Endothelial cell of umbilical vein (primary cell): ENCODE results near the gene FBXL4. TPM values are rescaled to one million over a fixed set of nuclear protein-coding genes. Genes with fewer than 3 reads are reported as not detected.

Experiments used
- BruUV-seq: library from RNA; stranded (reverse); fragments of 400-500 nt; replicated peaks from 2 replicates; lab custom pipeline; 2021; lab: Mats Ljungman, UMichigan
- CTCF ChIA-PET: fragments of 300-600, 350-600 bp; sonication (Branson Sonifier 250); formaldehyde crosslinking; loops from one replicate; lab custom pipeline; 2021; ENCODE audit warnings: antibody characterized with exemption, inconsistent platforms; lab: Charles Lee
- POLR2A ChIA-PET: fragments of 300-600, 350-600 bp; sonication (Branson Sonifier 250); formaldehyde crosslinking; loops from one replicate; lab custom pipeline; 2021; ENCODE audit warnings: antibody characterized with exemption, inconsistent platforms; lab: Charles Lee
- DNase-seq: peaks from one replicate; pipeline ENCODE4 v3.0.0-alpha.2; 2011; ENCODE audit warnings: low read depth, low spot score
- FAIRE-seq: peaks from 2 replicates; lab custom pipeline; 2011; peaks lifted over from hg19 to GRCh38; lab: Jason Lieb, UNC
- H2AFZ ChIP-seq: 2 replicates; pipeline ENCODE4 v1.6.0; 2012; ENCODE audit warnings: low read depth, low read length, control low read depth, inconsistent platforms
- H3K27ac ChIP-seq: 2 replicates; pipeline ENCODE4 v1.5.1; 2011; ENCODE audit warnings: low read depth, mild to moderate bottlenecking, control low read depth, low read length, moderate library complexity; ENCODE audit not compliant: insufficient read depth
- H3K27me3 ChIP-seq, 2 experiments: 2 replicates each; pipeline versions ENCODE4 v1.6.0 to v1.6.1; 2011; ENCODE audit warnings: low read length in 2 of 2, mixed read lengths in 1 of 2; ENCODE audit not compliant: control insufficient read depth in 2 of 2, insufficient read depth in 2 of 2
- H3K36me3 ChIP-seq, 2 experiments: 2 replicates in 1 of 2; 3 replicates in 1 of 2; pipeline ENCODE4 v1.5.1; 2011; ENCODE audit warnings: low read length in 2 of 2, mild to moderate bottlenecking in 1 of 2, moderate library complexity in 1 of 2; ENCODE audit not compliant: control insufficient read depth in 2 of 2, insufficient read depth in 2 of 2; ENCODE audit errors: extremely low read depth in 1 of 2
- H3K4me1 ChIP-seq: 3 replicates; pipeline ENCODE4 v1.5.1; 2011; ENCODE audit warnings: mild to moderate bottlenecking, low read length; ENCODE audit not compliant: control insufficient read depth, insufficient read depth; ENCODE audit errors: extremely low read depth
- H3K4me2 ChIP-seq: 2 replicates; pipeline ENCODE4 v1.6.1; 2011; ENCODE audit warnings: low read length, control low read depth, mixed read lengths; ENCODE audit not compliant: insufficient read depth
- H3K4me3 ChIP-seq, 3 experiments: fragments of 200-600 bp in 1 of 3; sonication (generic), shearing (Covaris generic) in 1 of 3; replicated peaks in 1 of 3; 2 replicates each; pipeline ENCODE4 v1.5.1; 2011 to 2016; ENCODE audit warnings: control low read depth in 3 of 3, low read length in 3 of 3, mild to moderate bottlenecking in 2 of 3, inconsistent platforms in 1 of 3, low read depth in 1 of 3, moderate library complexity in 1 of 3; ENCODE audit not compliant: insufficient read depth in 1 of 3
- H3K79me2 ChIP-seq: 2 replicates; pipeline ENCODE4 v1.6.0; 2012; ENCODE audit warnings: low read length, inconsistent platforms; ENCODE audit not compliant: control insufficient read depth, insufficient read depth
- H3K9ac ChIP-seq: replicated peaks from 2 replicates; pipeline ENCODE3; 2011; ENCODE audit warnings: low read length, control low read depth; ENCODE audit not compliant: insufficient read depth; ENCODE audit errors: extremely low read depth
- H3K9me1 ChIP-seq: replicated peaks from 3 replicates; pipeline ENCODE4 v1.6.0; 2011; ENCODE audit warnings: mild to moderate bottlenecking, low read length; ENCODE audit not compliant: control insufficient read depth, insufficient read depth; ENCODE audit errors: extremely low read depth
- H3K9me3 ChIP-seq: replicated peaks from 2 replicates; pipeline ENCODE4 v1.5.1; 2012; ENCODE audit warnings: low read length, inconsistent platforms; ENCODE audit not compliant: control insufficient read depth, insufficient read depth
- H4K20me1 ChIP-seq: replicated peaks from 2 replicates; pipeline ENCODE3; 2011; ENCODE audit warnings: mild to moderate bottlenecking, low read length; ENCODE audit not compliant: control insufficient read depth, insufficient read depth; ENCODE audit errors: extremely low read depth
- EZH2 ChIP-seq: IDR thresholded peaks from 2 replicates; pipeline ENCODE4 v1.6.1; 2012; ENCODE audit warnings: borderline replicate concordance, low read depth, mild to moderate bottlenecking, moderate library complexity, low read length, inconsistent platforms; ENCODE audit not compliant: severe bottlenecking
- FOS ChIP-seq: IDR thresholded peaks from 2 replicates; pipeline ENCODE4 v1.6.1; 2011; ENCODE audit warnings: mild to moderate bottlenecking, low read length, moderate library complexity, borderline replicate concordance; ENCODE audit not compliant: insufficient read depth
- GATA2 ChIP-seq: IDR thresholded peaks from 2 replicates; pipeline ENCODE4 v1.7.0; 2011; ENCODE audit warnings: low read depth, mild to moderate bottlenecking, moderate library complexity, mixed read lengths, low read length; ENCODE audit not compliant: insufficient read length, insufficient read depth
- JUN ChIP-seq: IDR thresholded peaks from 2 replicates; pipeline ENCODE4 v1.6.1; 2011; ENCODE audit warnings: borderline replicate concordance, low read depth; ENCODE audit not compliant: insufficient read length, insufficient read depth
- MYC ChIP-seq: IDR thresholded peaks from one replicate; pipeline ENCODE4 v1.6.1; 2011; ENCODE audit warnings: mild to moderate bottlenecking, low read depth, low read length
- POLR2A ChIP-seq: IDR thresholded peaks from 2 replicates; pipeline ENCODE4 v1.6.1; 2012; ENCODE audit warnings: low read depth, mild to moderate bottlenecking, control low read depth, low read length
- POLR2AphosphoS5 ChIP-seq: IDR thresholded peaks from 2 replicates; pipeline ENCODE4 v1.6.1; 2012; ENCODE audit warnings: low read depth, mild to moderate bottlenecking, control low read depth, low read length, moderate library complexity; ENCODE audit not compliant: insufficient read depth
- dilution Hi-C: fragments of 300-500 bp; cut with MboI; formaldehyde crosslinking; loops from one replicate; pipeline ENCODE4 v1.15.0; 2019; ENCODE audit warnings: low sequenced_read_pairs; ENCODE audit not compliant: extremely low pct_ligation_motif_present
- intact Hi-C: fragments of 100-400 bp; cut with micrococcal nuclease; formaldehyde crosslinking; loops from one replicate; pipeline ENCODE4 v1.10.0; 2022
- polyA plus RNA-seq, 4 experiments: library from polyadenylated mRNA; depleted of rRNA in 3 of 4; stranded (reverse) in 3 of 4; unstranded in 1 of 4; fragments of >200 nt; gene quantifications; 2 replicates each; pipeline versions ENCODE4 v1.2.1 to v1.2.3, GENCODE V29; 2011 to 2012; ENCODE audit warnings: missing spikeins in 1 of 4
- total RNA-seq: library from RNA; stranded (reverse); gene quantifications from 2 replicates; pipeline ENCODE4 v1.2.3, GENCODE V29; 2021
- TF ChIP-seq, protein P1 (sequence below), 2 donors: IDR thresholded peaks; 1 replicate in 1 of 2; 2 replicates in 1 of 2; pipeline ENCODE4 v1.5.1; 2011; ENCODE audit warnings: low read length in 2 of 2, mild to moderate bottlenecking in 2 of 2, moderate library complexity in 2 of 2, control low read depth in 1 of 2, inconsistent platforms in 1 of 2, low read depth in 1 of 2; ENCODE audit not compliant: insufficient read depth in 1 of 2; ENCODE audit errors: extremely low read depth in 1 of 2
- TF ChIP-seq, protein P2 (sequence below): IDR thresholded peaks from 2 replicates; pipeline ENCODE4 v1.6.1; 2011; ENCODE audit not compliant: insufficient read depth, insufficient read length

Gene FBXL4
- total and polyA plus RNA-seq, 2 donors (not counting 3 experiments of a cell fraction or from before 2014, with no cell fraction given) = 7.0 to 9.8 TPM

DNA sequence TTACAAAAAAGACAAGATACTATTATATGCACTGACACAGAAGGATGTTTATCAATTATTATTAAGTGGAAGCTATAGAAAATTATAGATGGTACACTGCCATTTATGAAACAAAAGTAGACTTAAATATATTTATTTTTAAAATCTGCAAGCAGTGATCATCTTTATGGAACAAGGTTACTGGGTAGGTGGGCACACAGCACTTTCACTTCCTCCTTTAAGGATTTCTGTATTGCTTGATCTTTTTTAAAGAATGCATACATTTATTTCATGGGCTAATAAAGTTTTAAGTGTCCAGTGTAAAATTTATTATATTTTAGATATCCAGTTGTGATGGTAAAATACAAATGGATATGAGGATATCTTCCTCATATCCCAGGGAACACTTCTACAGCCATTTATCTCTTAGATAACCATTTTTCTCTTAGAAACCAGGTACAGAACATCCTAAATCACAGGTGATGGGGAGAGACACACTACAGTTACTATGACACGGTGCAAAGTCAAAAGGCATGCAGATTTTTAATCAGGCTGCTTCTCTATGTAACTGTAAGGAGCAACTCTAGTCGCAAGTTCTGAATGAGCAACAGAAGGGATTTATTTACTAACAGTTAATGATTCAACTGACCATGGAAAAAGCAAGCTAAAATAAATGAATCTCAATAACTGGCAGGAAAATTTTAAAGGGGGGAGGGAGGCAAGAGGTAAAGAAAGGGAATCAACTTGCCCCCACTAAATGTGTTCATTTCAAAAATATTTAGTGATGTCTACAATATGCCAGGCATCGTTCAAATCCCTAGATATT is 2.2 kb downstream of the FBXL4 start:
- Histone ChIP-seq H3K9me1 (no peaks in the 10 kb centered on the region), H3K4me3 (no peak overlapping the region), H4K20me1 (no peaks in the 10 kb centered on the region), H3K9me3 (no peaks in the 10 kb centered on the region), H3K36me3 (no peaks in the 10 kb centered on the region), H3K27me3 (no peaks in the 10 kb centered on the region), H2AFZ (no peak overlapping the region), H3K4me2 (no peak overlapping the region), H3K27ac (no peak overlapping the region), H3K9ac (no peak overlapping the region), H3K4me1 (peaks cover 9% of the 10 kb centered on the region), H3K79me2 (peaks cover 22% of the 10 kb centered on the region)
- FAIRE-seq (no peak), DNase-seq (no peak)
- ChIA-PET CTCF (no interaction called here), POLR2A (no interaction called here)
- intact Hi-C loops (no loop called here), dilution Hi-C loops (no loop called here)
- BruUV-seq = no TSS peak
- TF ChIP-seq EZH2 = no peak
- no peak for TF ChIP-seq MYC
- no peak for TF ChIP-seq GATA2
- no peak for TF ChIP-seq FOS
- TF ChIP-seq, protein P1, sequence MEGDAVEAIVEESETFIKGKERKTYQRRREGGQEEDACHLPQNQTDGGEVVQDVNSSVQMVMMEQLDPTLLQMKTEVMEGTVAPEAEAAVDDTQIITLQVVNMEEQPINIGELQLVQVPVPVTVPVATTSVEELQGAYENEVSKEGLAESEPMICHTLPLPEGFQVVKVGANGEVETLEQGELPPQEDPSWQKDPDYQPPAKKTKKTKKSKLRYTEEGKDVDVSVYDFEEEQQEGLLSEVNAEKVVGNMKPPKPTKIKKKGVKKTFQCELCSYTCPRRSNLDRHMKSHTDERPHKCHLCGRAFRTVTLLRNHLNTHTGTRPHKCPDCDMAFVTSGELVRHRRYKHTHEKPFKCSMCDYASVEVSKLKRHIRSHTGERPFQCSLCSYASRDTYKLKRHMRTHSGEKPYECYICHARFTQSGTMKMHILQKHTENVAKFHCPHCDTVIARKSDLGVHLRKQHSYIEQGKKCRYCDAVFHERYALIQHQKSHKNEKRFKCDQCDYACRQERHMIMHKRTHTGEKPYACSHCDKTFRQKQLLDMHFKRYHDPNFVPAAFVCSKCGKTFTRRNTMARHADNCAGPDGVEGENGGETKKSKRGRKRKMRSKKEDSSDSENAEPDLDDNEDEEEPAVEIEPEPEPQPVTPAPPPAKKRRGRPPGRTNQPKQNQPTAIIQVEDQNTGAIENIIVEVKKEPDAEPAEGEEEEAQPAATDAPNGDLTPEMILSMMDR (IDR thresholded peaks at IDR 0.05; ENCODE audit: extremely low read depth in 1 of 2, insufficient read depth in 1 of 2, low read depth in 1 of 2, low read length in 2 of 2) = no peak
- no peak for TF ChIP-seq JUN
- no peak for TF ChIP-seq POLR2A
- TF ChIP-seq POLR2AphosphoS5 = no peak
- TF ChIP-seq, protein P2, sequence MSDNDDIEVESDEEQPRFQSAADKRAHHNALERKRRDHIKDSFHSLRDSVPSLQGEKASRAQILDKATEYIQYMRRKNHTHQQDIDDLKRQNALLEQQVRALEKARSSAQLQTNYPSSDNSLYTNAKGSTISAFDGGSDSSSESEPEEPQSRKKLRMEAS = no peak
